PC-9 (cell line): Measurements from ENCODE around the gene APOBR.

Experiments
- CTCF ChIP-seq: fragments of 200-600 bp; sonication (generic); conservative IDR thresholded peaks from 2 replicates; pipeline ENCODE4 v1.6.1; 2017; ENCODE audit warnings: mixed run types, antibody characterized with exemption, mild to moderate bottlenecking, moderate library complexity
- EZH2 ChIP-seq: fragments of 200-600 bp; sonication (generic); IDR thresholded peaks from 2 replicates; pipeline ENCODE4 v1.8.0; 2017; ENCODE audit warnings: antibody characterized with exemption, low read depth

- TF ChIP-seq CTCF (no peak), EZH2 (no peak)
Measured at GRCh38 chr16:28498666-28499381, 4.4 kb downstream of the APOBR start.
